Astrocyte (in vitro differentiated cells and primary cell): ENCODE results near the gene SCAPER. TPM values are rescaled to one million over a fixed set of nuclear protein-coding genes. Genes with fewer than 3 reads are reported as not detected.

ENCODE experiments used
- DNase-seq: peaks from one replicate; pipeline ENCODE4 v3.0.0-alpha.2; 2010; ENCODE audit warnings: low read depth
- FAIRE-seq: peaks from 2 replicates; lab custom pipeline; 2011; peaks lifted over from hg19 to GRCh38; lab: Jason Lieb, UNC
- H2AFZ ChIP-seq: 2 replicates; pipeline ENCODE4 v1.6.0; 2012; ENCODE audit warnings: low read depth, low read length, inconsistent platforms
- H3K27ac ChIP-seq: 2 replicates; pipeline ENCODE4 v1.5.1; 2011; ENCODE audit warnings: low read depth, low read length, inconsistent platforms
- H3K27me3 ChIP-seq: 2 replicates; pipeline ENCODE4 v1.6.0; 2011; ENCODE audit warnings: low read length, inconsistent platforms; ENCODE audit not compliant: insufficient read depth
- H3K36me3 ChIP-seq: 2 replicates; pipeline ENCODE4 v1.5.1; 2011; ENCODE audit warnings: low read length, inconsistent platforms; ENCODE audit not compliant: insufficient read depth
- H3K4me1 ChIP-seq: 2 replicates; pipeline ENCODE4 v1.5.1; 2011; ENCODE audit warnings: low read length, inconsistent platforms; ENCODE audit not compliant: insufficient read depth
- H3K4me2 ChIP-seq: 2 replicates; pipeline ENCODE4 v1.6.0; 2012; ENCODE audit warnings: low read length, inconsistent platforms
- H3K4me3 ChIP-seq: 2 replicates; pipeline ENCODE4 v1.5.1; 2011; ENCODE audit warnings: low read depth, mild to moderate bottlenecking, low read length, inconsistent platforms; ENCODE audit not compliant: insufficient read depth
- H3K79me2 ChIP-seq: 2 replicates; pipeline ENCODE4 v1.6.0; 2012; ENCODE audit warnings: mild to moderate bottlenecking, low read length, inconsistent platforms; ENCODE audit not compliant: insufficient read depth
- H3K9ac ChIP-seq: 2 replicates; pipeline ENCODE4 v1.6.0; 2012; ENCODE audit warnings: mild to moderate bottlenecking, low read length, inconsistent platforms
- H3K9me3 ChIP-seq: 2 replicates; pipeline ENCODE4 v1.5.1; 2012; ENCODE audit warnings: low read depth, mild to moderate bottlenecking, low read length, inconsistent platforms; ENCODE audit not compliant: insufficient read depth
- H4K20me1 ChIP-seq: 2 replicates; pipeline ENCODE4 v1.6.0; 2012; ENCODE audit warnings: low read length, inconsistent platforms; ENCODE audit not compliant: insufficient read depth
- H3K27ac Mint-ChIP-seq: one replicate; pipeline ENCODE4 v1.8.0; 2021; ENCODE audit warnings: mild to moderate bottlenecking, mixed read lengths; ENCODE audit not compliant: unreplicated experiment
- H3K27me3 Mint-ChIP-seq: one replicate; pipeline ENCODE4 v1.8.0; 2021; ENCODE audit warnings: low read depth, mixed read lengths; ENCODE audit not compliant: unreplicated experiment
- H3K36me3 Mint-ChIP-seq: one replicate; pipeline ENCODE4 v1.8.0; 2021; ENCODE audit warnings: low read depth, mixed read lengths; ENCODE audit not compliant: unreplicated experiment
- H3K4me1 Mint-ChIP-seq: one replicate; pipeline ENCODE4 v1.8.0; 2021; ENCODE audit warnings: low read depth, mixed read lengths; ENCODE audit not compliant: unreplicated experiment
- H3K4me3 Mint-ChIP-seq: one replicate; pipeline ENCODE4 v1.8.0; 2021; ENCODE audit warnings: mild to moderate bottlenecking, moderate library complexity, mixed read lengths; ENCODE audit not compliant: unreplicated experiment
- H3K9me3 Mint-ChIP-seq: one replicate; pipeline ENCODE4 v1.8.0; 2021; ENCODE audit warnings: mild to moderate bottlenecking, mixed read lengths; ENCODE audit not compliant: unreplicated experiment
- CTCF ChIP-seq: IDR thresholded peaks from 2 replicates; pipeline ENCODE4 v1.5.1; 2011; ENCODE audit warnings: low read depth, mild to moderate bottlenecking, inconsistent platforms, low read length, moderate library complexity; ENCODE audit not compliant: insufficient read depth
- EZH2 ChIP-seq: IDR thresholded peaks from 2 replicates; pipeline ENCODE4 v1.6.1; 2012; ENCODE audit warnings: mild to moderate bottlenecking, low read length, inconsistent platforms; ENCODE audit not compliant: insufficient read depth
- total RNA-seq: library from RNA; stranded (reverse); gene quantifications from 2 replicates; pipeline ENCODE4 v1.2.1, GENCODE V29; 2021

SCAPER gene
- total RNA-seq, 1 donor from 2014 or later = 8.6 TPM

GRCh38 chr15:76344893-76345582 is 560.1 kb downstream of the SCAPER start:
- no peak for FAIRE-seq
- H4K20me1 ChIP-seq = peaks cover 23% of the 10 kb centered on the region
- H3K9ac ChIP-seq = no peak overlapping the region
- no peak for TF ChIP-seq CTCF
- no peak for TF ChIP-seq EZH2
- H3K9me3 ChIP-seq = peaks cover 2% of the 10 kb centered on the region
- Mint-ChIP-seq H3K9me3 (peaks cover 18% of the 10 kb centered on the region), H3K4me1 (peaks cover 13% of the 10 kb centered on the region), H3K4me3 (peak overlapping the region; percentile 5), H3K27ac (peak overlapping the region; percentile 43), H3K27me3 (peaks cover 64% of the 10 kb centered on the region), H3K36me3 (peaks cover 6% of the 10 kb centered on the region)
- no peak overlapping the region for H3K4me3 ChIP-seq
- H3K27me3 ChIP-seq = peaks cover 76% of the 10 kb centered on the region
- peaks cover 19% of the 10 kb centered on the region for H3K4me1 ChIP-seq
- no peaks in the 10 kb centered on the region for H3K36me3 ChIP-seq
- H3K4me2 ChIP-seq = no peak overlapping the region
- DNase-seq = no peak
- no peaks in the 10 kb centered on the region for H3K79me2 ChIP-seq
- no peak overlapping the region for H2AFZ ChIP-seq
- H3K27ac ChIP-seq = no peak overlapping the region

DNA sequence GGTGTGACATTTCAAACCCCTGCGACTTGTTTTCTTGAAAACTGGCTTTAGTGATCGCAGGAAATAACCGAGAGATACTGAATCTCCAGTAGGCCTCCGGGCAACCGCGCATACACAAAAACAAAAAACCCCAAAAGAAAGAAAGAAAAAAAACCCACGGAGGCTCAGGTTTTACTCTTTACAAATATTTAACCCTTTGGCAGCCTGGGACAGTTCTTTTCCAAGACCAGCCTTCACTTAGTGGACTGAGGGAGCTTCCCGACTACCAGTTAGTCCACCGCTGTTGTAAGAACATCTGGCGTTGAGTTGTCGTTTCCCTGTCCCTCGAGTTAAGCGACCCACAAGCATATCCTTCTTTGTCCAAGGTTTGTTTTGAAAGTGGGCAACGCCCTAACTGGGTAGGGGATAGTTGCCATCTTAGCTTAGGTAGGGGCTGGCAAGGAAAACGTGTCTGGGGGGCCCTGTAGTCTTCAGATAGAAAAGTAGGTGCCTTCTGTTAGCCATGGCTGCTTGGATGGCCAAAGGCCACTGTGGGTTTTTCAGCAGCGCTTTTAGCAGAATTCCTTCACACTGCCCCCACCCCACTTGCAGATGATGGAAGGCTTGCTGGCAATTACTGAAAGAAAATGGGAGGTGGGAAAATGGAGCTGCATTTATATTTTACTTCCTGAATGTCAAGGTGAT is 561.7 kb downstream of the SCAPER start:
- Histone ChIP-seq H3K27ac (no peak overlapping the region), H2AFZ (no peak overlapping the region), H3K4me2 (no peak overlapping the region), H3K9me3 (peaks cover 2% of the 10 kb centered on the region), H3K9ac (no peak overlapping the region), H3K79me2 (no peaks in the 10 kb centered on the region), H3K27me3 (peaks cover 92% of the 10 kb centered on the region), H4K20me1 (peaks cover 38% of the 10 kb centered on the region), H3K36me3 (no peaks in the 10 kb centered on the region), H3K4me1 (peaks cover 22% of the 10 kb centered on the region), H3K4me3 (no peak overlapping the region)
- Mint-ChIP-seq H3K9me3 (peaks cover 20% of the 10 kb centered on the region), H3K4me1 (peaks cover 12% of the 10 kb centered on the region), H3K4me3 (no peak overlapping the region), H3K27me3 (peaks cover 75% of the 10 kb centered on the region), H3K36me3 (peaks cover 6% of the 10 kb centered on the region), H3K27ac (no peak overlapping the region)
- DNase-seq (no peak), FAIRE-seq (no peak)
- no peak for TF ChIP-seq EZH2
- no peak for TF ChIP-seq CTCF
